CD8-positive, alpha-beta memory T cell (primary cell): ENCODE measurements around the gene ZNF605. TPM values are rescaled to one million over a fixed set of nuclear protein-coding genes. Genes with fewer than 3 reads are reported as not detected.

ENCODE experiments used
- CTCF ChIA-PET: fragments of 350-600 bp; sonication (Branson Sonifier 250); formaldehyde crosslinking; loops from one replicate; lab custom pipeline; 2021; ENCODE audit warnings: antibody characterized with exemption; lab: Charles Lee
- POLR2A ChIA-PET: fragments of 350-600 bp; sonication (Branson Sonifier 250); formaldehyde crosslinking; loops from one replicate; lab custom pipeline; 2021; ENCODE audit warnings: antibody characterized with exemption; lab: Charles Lee
- DNase-seq, 5 donors: peaks; one replicate each; pipeline versions ENCODE4 v3.0.0 to v3.0.0-alpha.2; 2020 to 2022; ENCODE audit warnings: mixed read lengths in 1 of 5
- H3K27ac ChIP-seq: one replicate; pipeline ENCODE4 v1.7.0; 2013; ENCODE audit warnings: low read depth, mild to moderate bottlenecking, low read length, moderate library complexity
- H3K27me3 ChIP-seq: 2 replicates; pipeline ENCODE4 v1.7.0; 2013; ENCODE audit warnings: low read length, mild to moderate bottlenecking; ENCODE audit not compliant: insufficient read depth, poor library complexity, severe bottlenecking
- H3K36me3 ChIP-seq: 2 replicates; pipeline ENCODE4 v1.7.0; 2013; ENCODE audit warnings: mild to moderate bottlenecking, low read length, moderate library complexity; ENCODE audit not compliant: insufficient read depth
- H3K4me1 ChIP-seq: 2 replicates; pipeline ENCODE4 v1.7.0; 2013; ENCODE audit warnings: mild to moderate bottlenecking, low read length, moderate library complexity; ENCODE audit not compliant: insufficient read depth
- H3K4me3 ChIP-seq: 2 replicates; pipeline ENCODE4 v1.7.0; 2013; ENCODE audit warnings: mild to moderate bottlenecking, low read length
- H3K9me3 ChIP-seq: 2 replicates; pipeline ENCODE4 v1.7.0; 2013; ENCODE audit warnings: mild to moderate bottlenecking, low read length
- H3K27ac Mint-ChIP-seq, 8 donors: one replicate each; pipeline ENCODE4 v1.8.0; 2020 to 2021; ENCODE audit warnings: mixed read lengths in 8 of 8, mild to moderate bottlenecking in 6 of 8, inconsistent platforms in 3 of 8, moderate library complexity in 3 of 8
- H3K27me3 Mint-ChIP-seq, 2 donors: one replicate each; pipeline ENCODE4 v1.8.0; 2020 to 2021; ENCODE audit warnings: mixed read lengths in 2 of 2, mild to moderate bottlenecking in 1 of 2, moderate library complexity in 1 of 2
- H3K36me3 Mint-ChIP-seq, 3 donors: one replicate each; pipeline ENCODE4 v1.8.0; 2020 to 2021; ENCODE audit warnings: mixed read lengths in 3 of 3, inconsistent platforms in 1 of 3, mild to moderate bottlenecking in 1 of 3
- H3K4me1 Mint-ChIP-seq, 3 donors: one replicate each; pipeline ENCODE4 v1.8.0; 2020 to 2021; ENCODE audit warnings: mixed read lengths in 3 of 3, inconsistent platforms in 1 of 3, mild to moderate bottlenecking in 1 of 3
- H3K4me3 Mint-ChIP-seq, 7 donors: one replicate each; pipeline ENCODE4 v1.8.0; 2020 to 2021; ENCODE audit warnings: mixed read lengths in 7 of 7, mild to moderate bottlenecking in 6 of 7, moderate library complexity in 4 of 7, inconsistent platforms in 2 of 7
- H3K9me3 Mint-ChIP-seq, 5 donors: one replicate each; pipeline ENCODE4 v1.8.0; 2020 to 2022; ENCODE audit warnings: mixed read lengths in 5 of 5, mild to moderate bottlenecking in 3 of 5, moderate library complexity in 2 of 5, inconsistent platforms in 1 of 5
- polyA plus RNA-seq: library from polyadenylated mRNA; unstranded; fragments of 300-500 nt; fragmentation: Illumina TruSeq; gene quantifications from one replicate; pipeline ENCODE4 v1.2.3, GENCODE V29; 2021
- total RNA-seq, 2 experiments: library from RNA; stranded (reverse); gene quantifications; one replicate each; pipeline ENCODE4 v1.2.3, GENCODE V29; 2021

ZNF605 gene
- total and polyA plus RNA-seq, 3 experiments from 2014 or later, result 1.5 to 6.2 (median 5.6) TPM

DNA sequence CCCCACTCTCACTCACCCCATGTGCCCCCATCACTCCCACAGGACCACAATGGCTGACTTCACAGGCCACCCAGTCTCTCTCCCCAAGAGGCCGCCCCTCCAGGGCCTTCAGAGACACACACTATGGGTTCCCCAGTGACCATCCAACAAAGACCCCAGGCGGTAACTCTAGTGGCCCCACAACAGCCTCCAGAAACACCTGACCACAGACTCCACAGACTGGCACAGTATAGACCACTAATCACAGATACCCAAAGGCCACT, 3.0 kb downstream of the ZNF605 start:
- H3K4me1 Mint-ChIP-seq, result peaks cover 29 to 40% (median 35%) of the 10 kb centered on the region in 3 donors

DNA sequence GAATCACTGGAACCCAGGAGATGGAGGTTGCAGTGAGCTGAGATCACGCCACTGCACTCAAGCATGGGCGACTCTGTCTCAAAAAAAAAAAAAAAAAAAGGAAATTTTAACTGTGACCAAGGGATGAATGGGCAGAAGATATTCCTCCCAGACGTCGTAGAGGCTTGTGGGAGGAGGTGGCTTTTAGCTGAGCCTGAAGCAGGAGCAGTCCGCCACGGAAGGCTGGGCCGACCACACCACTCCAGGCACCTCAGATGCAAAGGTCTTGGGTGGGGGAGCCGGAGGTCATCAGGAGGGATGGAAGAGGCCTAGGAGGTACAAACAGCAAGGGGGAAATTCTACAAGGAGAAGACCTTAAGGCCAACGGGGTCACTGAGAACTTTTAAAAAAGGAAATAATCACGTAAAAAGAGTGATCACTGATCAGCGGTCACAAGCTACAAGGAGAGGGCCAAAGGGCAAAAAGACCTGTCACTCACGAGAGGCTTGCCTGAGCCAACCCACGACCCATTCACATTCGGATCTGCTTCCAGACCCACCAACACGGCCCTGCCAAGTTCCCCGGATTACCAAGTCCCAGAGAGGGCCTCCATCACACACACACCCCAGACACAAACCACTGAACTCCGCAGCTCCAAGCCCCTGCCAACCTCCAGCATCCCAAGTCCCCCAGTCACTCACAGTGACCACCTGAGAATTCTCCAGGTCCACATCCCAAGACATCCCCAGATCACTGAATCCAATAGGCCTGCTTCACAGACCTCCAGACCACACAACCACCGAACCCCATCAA, 3.5 kb downstream of the ZNF605 start:
- CTCF ChIA-PET, result no interaction called here
- H3K36me3 Mint-ChIP-seq, result peaks cover 12 to 35% (median 26%) of the 10 kb centered on the region in 3 donors

More for the DNA sequence above, 3.0 kb downstream of the ZNF605 start:
- Histone ChIP-seq H3K27ac (no peak overlapping the region), H3K27me3 (no peaks in the 10 kb centered on the region), H3K4me1 (peaks cover 12% of the 10 kb centered on the region), H3K36me3 (no peaks in the 10 kb centered on the region), H3K4me3 (no peak overlapping the region), H3K9me3 (no peaks in the 10 kb centered on the region)
- Mint-ChIP-seq H3K27ac (no peak overlapping the region), H3K27me3 (no peaks in the 10 kb centered on the region), H3K36me3 (peaks cover 12 to 32% (median 23%) of the 10 kb centered on the region in 3 donors), H3K4me3 (peak overlapping the region in 2 of 7 donors; percentile 46 to 79), H3K9me3 (peaks cover 0 to 22% (median 10%) of the 10 kb centered on the region in 5 donors)
- CTCF ChIA-PET, result no interaction called here
- no peak for DNase-seq
- POLR2A ChIA-PET, result no interaction called here

DNA sequence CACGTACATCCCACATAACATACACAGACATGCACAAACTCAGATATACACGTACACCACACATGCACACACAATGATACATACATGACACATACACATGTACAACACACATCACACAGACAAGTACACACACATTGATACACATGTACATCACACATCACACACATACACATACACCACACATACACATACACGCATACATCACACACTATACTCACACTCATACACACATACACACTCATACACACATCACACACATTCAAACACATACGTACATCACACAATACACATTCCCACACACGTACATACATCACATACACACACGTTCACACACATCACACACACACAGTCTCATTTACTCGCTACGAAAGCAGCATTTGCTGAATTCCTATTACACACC, 4.5 kb downstream of the ZNF605 start:
- no peak overlapping the region for H3K4me3 Mint-ChIP-seq
- CTCF ChIA-PET, result no interaction called here
- H3K36me3 Mint-ChIP-seq, result peaks cover 12 to 40% (median 29%) of the 10 kb centered on the region in 3 donors

More for the DNA sequence above, 3.5 kb downstream of the ZNF605 start:
- H3K27ac ChIP-seq, result no peak overlapping the region
- Mint-ChIP-seq H3K9me3 (peaks cover 0 to 26% (median 10%) of the 10 kb centered on the region in 5 donors), H3K4me3 (peak overlapping the region in 2 of 7 donors; percentile 46 to 80), H3K4me1 (peaks cover 29 to 40% (median 35%) of the 10 kb centered on the region in 3 donors), H3K27ac (peak overlapping the region in 1 of 8 donors; percentile 32), H3K27me3 (no peaks in the 10 kb centered on the region)
- H3K27me3 ChIP-seq, result no peaks in the 10 kb centered on the region
- POLR2A ChIA-PET, result no interaction called here
- H3K9me3 ChIP-seq, result no peaks in the 10 kb centered on the region
- H3K4me1 ChIP-seq, result peaks cover 12% of the 10 kb centered on the region
- H3K36me3 ChIP-seq, result no peaks in the 10 kb centered on the region
- no peak overlapping the region for H3K4me3 ChIP-seq
- no peak for DNase-seq

DNA sequence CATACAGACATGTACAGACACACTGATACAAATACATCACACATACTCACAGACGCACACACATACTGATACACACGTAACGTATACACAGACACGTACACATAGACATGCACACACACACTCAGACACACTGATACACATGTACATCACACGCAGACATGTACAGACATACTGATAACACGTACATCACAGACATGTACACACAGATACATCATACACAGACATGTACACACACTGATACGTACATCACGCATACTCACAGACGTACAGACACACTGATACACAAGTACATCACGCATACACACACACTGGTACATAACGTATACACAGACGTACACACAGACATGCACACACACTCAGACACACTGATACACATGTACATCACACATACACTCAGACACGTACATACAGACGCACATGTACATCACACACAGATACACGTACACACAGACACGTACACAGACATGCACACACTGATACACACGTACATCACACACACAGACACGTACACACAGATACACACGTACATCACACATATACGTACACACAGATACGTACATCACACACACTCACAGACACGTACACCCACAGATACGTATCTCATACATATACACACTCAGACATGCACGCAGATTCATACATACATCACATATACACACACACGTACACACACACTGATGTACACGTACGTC, 5.1 kb downstream of the ZNF605 start:
- Histone ChIP-seq H3K9me3 (no peaks in the 10 kb centered on the region), H3K4me3 (no peak overlapping the region), H3K27me3 (no peaks in the 10 kb centered on the region), H3K27ac (no peak overlapping the region), H3K4me1 (peaks cover 12% of the 10 kb centered on the region), H3K36me3 (peaks cover 2% of the 10 kb centered on the region)
- peaks cover 0 to 32% (median 12%) of the 10 kb centered on the region in 5 donors for H3K9me3 Mint-ChIP-seq
- H3K4me1 Mint-ChIP-seq, result peaks cover 20 to 27% (median 26%) of the 10 kb centered on the region in 3 donors
- H3K36me3 Mint-ChIP-seq, result peaks cover 15 to 45% (median 29%) of the 10 kb centered on the region in 3 donors
- CTCF ChIA-PET, result no interaction called here
- no peak overlapping the region for H3K4me3 Mint-ChIP-seq
- H3K27me3 Mint-ChIP-seq, result no peaks in the 10 kb centered on the region
- DNase-seq, result no peak
- no peak overlapping the region for H3K27ac Mint-ChIP-seq
- POLR2A ChIA-PET, result no interaction called here

More for the DNA sequence above, 4.5 kb downstream of the ZNF605 start:
- Mint-ChIP-seq H3K27ac (no peak overlapping the region), H3K27me3 (no peaks in the 10 kb centered on the region), H3K9me3 (peaks cover 0 to 29% (median 10%) of the 10 kb centered on the region in 5 donors), H3K4me1 (peaks cover 26 to 33% (median 33%) of the 10 kb centered on the region in 3 donors)
- peaks cover 12% of the 10 kb centered on the region for H3K4me1 ChIP-seq
- DNase-seq, result no peak
- no peaks in the 10 kb centered on the region for H3K9me3 ChIP-seq
- POLR2A ChIA-PET, result no interaction called here
- no peak overlapping the region for H3K27ac ChIP-seq
- H3K36me3 ChIP-seq, result no peaks in the 10 kb centered on the region
- no peaks in the 10 kb centered on the region for H3K27me3 ChIP-seq
- H3K4me3 ChIP-seq, result no peak overlapping the region

DNA sequence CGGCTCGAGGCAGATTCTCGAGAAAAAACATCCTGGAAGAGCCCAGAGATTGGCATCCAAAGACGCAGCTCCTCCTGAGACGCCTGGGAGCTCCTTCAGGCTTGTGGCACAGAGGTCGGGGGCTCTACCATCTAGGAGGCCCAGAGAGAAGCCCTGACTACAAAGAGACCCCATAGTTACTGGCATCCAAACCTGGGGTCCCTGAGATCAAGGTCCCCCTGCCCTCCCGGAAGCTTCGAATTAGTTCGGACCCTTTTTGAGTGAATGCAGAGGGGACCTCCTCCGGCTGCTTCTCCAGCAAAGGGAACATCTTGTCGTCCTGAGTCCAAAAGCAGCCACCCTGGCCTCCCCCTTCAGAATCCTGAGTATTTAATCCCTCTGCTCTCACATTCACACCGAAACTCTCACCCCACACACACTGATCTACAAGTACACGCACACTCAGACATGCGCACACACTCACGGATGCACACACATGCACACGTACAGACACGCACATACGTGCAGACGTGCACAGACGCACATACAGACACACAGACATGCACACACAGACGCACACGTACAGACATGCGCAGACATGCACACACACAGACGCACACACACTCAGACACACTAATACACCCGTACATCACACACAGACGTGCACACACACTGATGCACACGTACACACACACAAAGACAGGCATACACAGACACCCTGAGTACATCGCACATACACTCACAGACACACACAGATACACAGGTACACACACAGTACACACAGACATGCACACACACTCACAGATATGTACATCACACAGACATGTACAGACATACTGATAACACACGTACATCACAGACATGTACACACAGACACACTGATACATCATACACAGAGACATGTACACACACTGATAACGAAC, 5.9 kb downstream of the ZNF605 start:
- Histone ChIP-seq H3K4me1 (peaks cover 8% of the 10 kb centered on the region), H3K27ac (no peak overlapping the region), H3K27me3 (no peaks in the 10 kb centered on the region), H3K9me3 (no peaks in the 10 kb centered on the region), H3K36me3 (peaks cover 10% of the 10 kb centered on the region), H3K4me3 (no peak overlapping the region)
- no peak for DNase-seq
- H3K4me1 Mint-ChIP-seq, result peaks cover 15 to 21% (median 21%) of the 10 kb centered on the region in 3 donors
- no peak overlapping the region for H3K27ac Mint-ChIP-seq
- no peak overlapping the region for H3K4me3 Mint-ChIP-seq
- H3K27me3 Mint-ChIP-seq, result no peaks in the 10 kb centered on the region
- H3K36me3 Mint-ChIP-seq, result peaks cover 21 to 53% (median 35%) of the 10 kb centered on the region in 3 donors
- ChIA-PET CTCF (no interaction called here), POLR2A (no interaction called here)
- peaks cover 0 to 37% (median 15%) of the 10 kb centered on the region in 5 donors for H3K9me3 Mint-ChIP-seq

DNA sequence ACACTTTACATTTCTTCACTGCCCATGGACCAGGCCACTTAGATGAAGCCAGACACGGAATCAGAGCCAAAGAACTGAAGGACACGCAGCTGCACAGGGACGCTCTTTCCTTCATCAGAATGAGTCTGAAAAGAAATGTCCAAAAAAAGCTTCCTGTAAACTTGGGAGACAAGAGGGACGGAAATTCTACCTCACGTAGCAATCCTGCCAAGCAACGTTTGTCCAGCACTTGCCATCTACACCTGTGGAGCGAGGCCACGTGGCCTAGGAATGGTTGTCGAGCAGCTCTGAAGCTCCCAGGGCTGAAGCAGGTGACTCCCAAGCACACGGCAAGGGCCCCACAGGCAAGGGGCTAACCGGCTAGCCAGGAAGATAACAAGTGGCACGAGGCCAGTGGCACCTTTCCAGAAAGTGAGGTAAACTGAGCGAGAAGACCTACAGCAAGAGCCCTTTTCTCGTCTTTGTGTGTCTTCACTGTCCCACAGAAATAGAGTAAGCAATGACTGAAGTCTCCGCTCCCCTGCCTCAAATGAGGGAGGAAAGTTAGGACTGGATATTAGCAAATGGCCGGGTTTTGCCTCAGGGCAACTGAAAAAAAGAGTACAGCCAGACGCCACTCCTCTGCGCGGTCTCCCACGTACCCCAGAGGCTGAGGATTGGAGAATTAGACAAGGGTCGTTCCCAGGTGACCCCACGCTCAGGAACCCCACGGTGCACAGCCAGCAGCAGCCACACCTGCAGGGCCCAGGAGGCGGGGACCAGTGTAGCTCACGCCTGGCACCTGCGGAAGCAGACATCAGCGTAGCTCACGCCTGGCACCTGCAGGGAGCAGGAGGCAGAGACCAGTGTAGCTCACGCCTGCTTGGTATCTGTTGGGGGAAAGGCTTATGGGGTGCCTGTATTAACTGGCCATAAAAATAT, 7.7 kb downstream of the ZNF605 start:
- Histone ChIP-seq H3K27ac (no peak overlapping the region), H3K4me1 (no peaks in the 10 kb centered on the region), H3K27me3 (no peaks in the 10 kb centered on the region), H3K9me3 (no peaks in the 10 kb centered on the region), H3K36me3 (peaks cover 20% of the 10 kb centered on the region), H3K4me3 (no peak overlapping the region)
- ChIA-PET POLR2A (no interaction called here), CTCF (no interaction called here)
- Mint-ChIP-seq H3K27ac (no peak overlapping the region), H3K36me3 (peaks cover 29 to 65% (median 52%) of the 10 kb centered on the region in 3 donors), H3K4me1 (peaks cover 0 to 6% (median 5%) of the 10 kb centered on the region in 3 donors), H3K27me3 (no peaks in the 10 kb centered on the region), H3K9me3 (peaks cover 0 to 52% (median 23%) of the 10 kb centered on the region in 5 donors), H3K4me3 (no peak overlapping the region)
- no peak for DNase-seq

DNA sequence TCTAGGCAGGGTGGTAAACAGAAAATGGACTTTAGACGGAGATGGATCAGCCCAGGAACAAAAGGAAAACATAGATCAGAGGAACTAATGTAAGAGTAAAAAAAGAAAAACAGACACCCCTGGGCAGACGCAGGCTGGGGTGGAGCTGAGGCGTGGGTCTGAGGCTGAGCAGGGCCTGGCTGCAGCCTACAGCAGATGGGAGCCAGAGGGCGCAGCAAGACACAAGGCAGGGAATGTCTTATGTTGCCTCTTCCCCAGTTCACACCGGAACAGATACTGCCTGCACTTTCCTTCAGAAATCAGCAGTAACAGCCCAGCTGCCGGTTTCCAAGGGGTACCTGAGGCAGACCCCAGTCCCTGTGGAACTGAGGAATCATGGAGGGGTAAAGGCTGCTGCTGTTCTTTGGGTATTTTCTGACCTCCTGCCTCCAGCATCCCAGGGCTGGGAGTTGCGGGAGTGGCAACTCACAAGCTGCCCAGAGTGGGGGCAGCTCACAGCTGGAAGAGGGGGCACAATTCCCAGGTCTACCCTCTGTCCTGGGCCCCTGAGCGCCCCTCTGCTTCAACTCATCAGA, 9.8 kb downstream of the ZNF605 start:
- H3K9me3 ChIP-seq, result peaks cover 4% of the 10 kb centered on the region
- H3K4me3 ChIP-seq, result no peak overlapping the region
- H3K27me3 Mint-ChIP-seq, result no peaks in the 10 kb centered on the region
- H3K27ac ChIP-seq, result no peak overlapping the region
- ChIA-PET CTCF (no interaction called here), POLR2A (no interaction called here)
- DNase-seq, result no peak
- no peak overlapping the region for H3K27ac Mint-ChIP-seq
- H3K9me3 Mint-ChIP-seq, result peaks cover 6 to 66% (median 32%) of the 10 kb centered on the region in 5 donors
- no peak overlapping the region for H3K4me3 Mint-ChIP-seq
- no peaks in the 10 kb centered on the region for H3K4me1 Mint-ChIP-seq
- H3K36me3 ChIP-seq, result peaks cover 22% of the 10 kb centered on the region
- peaks cover 29 to 72% (median 70%) of the 10 kb centered on the region in 3 donors for H3K36me3 Mint-ChIP-seq
- no peaks in the 10 kb centered on the region for H3K27me3 ChIP-seq
- no peaks in the 10 kb centered on the region for H3K4me1 ChIP-seq
